Measurements from ENCODE around the gene RANBP10. TPM values are rescaled to one million over a fixed set of nuclear protein-coding genes. Genes with fewer than 3 reads are reported as not detected.

Gene RANBP10
- total and polyA plus RNA-seq, 9 of the 15 experiments (the other 6 are each of a cell fraction or from before 2014, with no cell fraction given), result 0.61 to 19.3 (median 5.9) TPM

DNA sequence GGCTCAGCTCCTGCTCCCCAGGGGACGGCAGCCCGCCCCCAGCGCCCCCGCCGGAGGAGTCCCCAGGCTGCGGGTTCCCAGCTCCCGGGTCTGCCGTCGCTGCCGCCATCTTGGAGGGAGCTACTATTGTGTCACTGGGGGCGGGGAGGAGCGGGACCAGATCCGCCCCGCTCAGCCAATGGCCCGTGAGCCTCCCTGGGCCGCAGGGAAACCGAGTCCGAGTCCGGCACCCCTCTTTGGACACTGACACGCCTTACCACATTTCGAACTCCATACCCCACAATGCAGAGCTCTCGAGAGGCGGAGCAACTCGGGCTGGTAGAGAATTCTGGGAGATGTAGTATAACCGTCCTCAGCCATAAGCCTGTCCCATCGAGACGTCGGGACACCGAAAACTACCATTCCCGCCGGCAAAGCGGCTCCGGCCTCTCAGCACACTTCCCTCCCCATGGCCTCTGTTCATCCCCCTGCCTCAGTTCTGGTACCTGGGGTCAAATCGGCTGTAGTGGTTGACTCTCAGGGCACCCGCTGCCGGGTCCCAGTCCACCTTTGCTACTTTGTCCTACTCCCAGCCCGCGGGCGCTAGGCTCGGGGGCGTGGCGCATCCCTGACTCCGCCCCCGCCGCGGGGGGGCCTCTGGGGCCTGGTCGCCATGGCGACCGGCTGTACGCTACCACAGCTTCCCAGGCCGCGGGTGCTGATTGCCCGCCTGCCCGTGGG lies at the start of gene RANBP10, which contains the start of gene TSNAXIP1 (continued):
- TF ChIP-seq SMAD3 (CRISPR knock-in tag; conservative IDR thresholded peaks at IDR 0.05) (peak; percentile 80; the same call in 1 of the 2 replicates), MAFK (IDR thresholded peaks at IDR 0.05; ENCODE audit: low read length) (0 out of 2 replicates have a peak, but pooled peaks have one; percentile 2), ZNF644 (tag; IDR thresholded peaks at IDR 0.05; ENCODE audit: low read depth) (peak; percentile 99), CC2D1A (IDR thresholded peaks at IDR 0.05) (no peak), ZFP36 (IDR thresholded peaks at IDR 0.05; ENCODE audit: low read depth, low read length, partially characterized antibody) (no peak), RCOR1 (IDR thresholded peaks at IDR 0.05; ENCODE audit: borderline replicate concordance in 1 of 2, low read depth in 2 of 2, low read length in 2 of 2) (peak in 1 of 2 experiments; percentile 10; a peak in 1 of 4 replicates), ETV1 (tag; conservative IDR thresholded peaks at IDR 0.05; ENCODE audit: low read depth) (no peak), RHOXF2B (CRISPR knock-in tag; conservative IDR thresholded peaks at IDR 0.05) (no peak), ZNF146 (CRISPR knock-in tag; IDR thresholded peaks at IDR 0.05; ENCODE audit: unreplicated experiment) (no peak), PTBP1 (IDR thresholded peaks at IDR 0.05; ENCODE audit: low read depth, low read length) (no peak), TOE1 (IDR thresholded peaks at IDR 0.05; ENCODE audit: borderline replicate concordance) (no peak), TOE1 (CRISPR knock-in tag; IDR thresholded peaks at IDR 0.05; ENCODE audit: borderline replicate concordance, low read depth) (no peak), ZNF224 (CRISPR knock-in tag; IDR thresholded peaks at IDR 0.05) (no peak), CXXC5 (CRISPR knock-in tag; IDR thresholded peaks at IDR 0.05) (peak; percentile 86), MYC (IDR thresholded peaks at IDR 0.05; ENCODE audit: low read depth, low read length) (0 out of 2 replicates have a peak, but pooled peaks have one; percentile 16), MYC (CRISPR knock-in tag; IDR thresholded peaks at IDR 0.05; ENCODE audit: borderline replicate concordance, low read depth) (no peak), MTA1 (IDR thresholded peaks at IDR 0.05; ENCODE audit: borderline replicate concordance) (0 out of 2 replicates have a peak, but pooled peaks have one; percentile 55), NBN (IDR thresholded peaks at IDR 0.05; ENCODE audit: low read depth) (no peak), NFATC3 (IDR thresholded peaks at IDR 0.05) (no peak)
- TF ChIP-seq, protein P1, sequence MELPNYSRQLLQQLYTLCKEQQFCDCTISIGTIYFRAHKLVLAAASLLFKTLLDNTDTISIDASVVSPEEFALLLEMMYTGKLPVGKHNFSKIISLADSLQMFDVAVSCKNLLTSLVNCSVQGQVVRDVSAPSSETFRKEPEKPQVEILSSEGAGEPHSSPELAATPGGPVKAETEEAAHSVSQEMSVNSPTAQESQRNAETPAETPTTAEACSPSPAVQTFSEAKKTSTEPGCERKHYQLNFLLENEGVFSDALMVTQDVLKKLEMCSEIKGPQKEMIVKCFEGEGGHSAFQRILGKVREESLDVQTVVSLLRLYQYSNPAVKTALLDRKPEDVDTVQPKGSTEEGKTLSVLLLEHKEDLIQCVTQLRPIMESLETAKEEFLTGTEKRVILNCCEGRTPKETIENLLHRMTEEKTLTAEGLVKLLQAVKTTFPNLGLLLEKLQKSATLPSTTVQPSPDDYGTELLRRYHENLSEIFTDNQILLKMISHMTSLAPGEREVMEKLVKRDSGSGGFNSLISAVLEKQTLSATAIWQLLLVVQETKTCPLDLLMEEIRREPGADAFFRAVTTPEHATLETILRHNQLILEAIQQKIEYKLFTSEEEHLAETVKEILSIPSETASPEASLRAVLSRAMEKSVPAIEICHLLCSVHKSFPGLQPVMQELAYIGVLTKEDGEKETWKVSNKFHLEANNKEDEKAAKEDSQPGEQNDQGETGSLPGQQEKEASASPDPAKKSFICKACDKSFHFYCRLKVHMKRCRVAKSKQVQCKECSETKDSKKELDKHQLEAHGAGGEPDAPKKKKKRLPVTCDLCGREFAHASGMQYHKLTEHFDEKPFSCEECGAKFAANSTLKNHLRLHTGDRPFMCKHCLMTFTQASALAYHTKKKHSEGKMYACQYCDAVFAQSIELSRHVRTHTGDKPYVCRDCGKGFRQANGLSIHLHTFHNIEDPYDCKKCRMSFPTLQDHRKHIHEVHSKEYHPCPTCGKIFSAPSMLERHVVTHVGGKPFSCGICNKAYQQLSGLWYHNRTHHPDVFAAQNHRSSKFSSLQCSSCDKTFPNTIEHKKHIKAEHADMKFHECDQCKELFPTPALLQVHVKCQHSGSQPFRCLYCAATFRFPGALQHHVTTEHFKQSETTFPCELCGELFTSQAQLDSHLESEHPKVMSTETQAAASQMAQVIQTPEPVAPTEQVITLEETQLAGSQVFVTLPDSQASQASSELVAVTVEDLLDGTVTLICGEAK (IDR thresholded peaks at IDR 0.05), result peak; percentile 69; the same call in 1 of the 2 replicates
- TF ChIP-seq, protein P1 (CRISPR knock-in tag; IDR thresholded peaks at IDR 0.05), result no peak
